Measurements from ENCODE around the gene RAD9A. TPM values are rescaled to one million over a fixed set of nuclear protein-coding genes. Genes with fewer than 3 reads are reported as not detected.
A peak's percentile ranks its signal among the peaks of the same experiment; 100 is the strongest.

Gene RAD9A
- total RNA-seq, 1 donor from 2014 or later: 22.6 TPM

DNA sequence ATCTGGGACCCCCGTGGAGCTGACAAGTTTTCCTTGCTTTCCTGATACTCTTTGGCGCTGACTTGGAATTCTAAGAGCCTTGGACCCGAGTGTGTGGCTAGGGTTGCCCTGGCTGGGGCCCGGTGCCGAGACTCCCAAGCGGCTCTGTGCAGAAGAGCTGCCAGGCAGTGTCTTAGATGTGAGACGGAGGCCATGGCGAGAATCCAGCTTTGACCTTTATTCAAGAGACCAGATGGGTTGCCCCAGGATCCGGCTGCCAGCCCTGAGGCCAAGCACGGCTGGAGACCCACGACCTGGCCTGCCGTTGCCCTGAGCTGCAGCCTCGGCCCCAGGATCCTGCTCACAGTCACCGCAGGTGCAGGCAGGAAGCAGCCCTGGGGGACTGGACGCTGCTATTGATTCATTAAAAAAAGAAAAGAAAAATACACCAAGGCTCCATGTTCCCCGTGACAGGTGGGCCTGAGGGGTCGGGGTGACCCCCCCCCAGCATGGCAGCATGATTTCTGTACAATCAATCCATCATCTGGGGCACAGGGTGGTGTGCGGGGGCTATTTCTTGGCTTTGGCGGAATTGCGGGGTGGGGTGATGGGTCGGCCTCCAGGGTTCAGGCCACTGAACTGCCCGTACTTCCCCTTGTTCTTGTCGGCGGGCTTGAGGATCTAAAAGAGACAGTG lies 6.3 kb downstream of the RAD9A start:
- no peak for DNase-seq (ENCODE audit: low spot score in 2 of 2)
- H3K4me1 ChIP-seq: peaks cover 15 to 19% of the 10 kb centered on the region in 2 donors
- intact Hi-C loops (cut with DNase I): no loop called here
- H3K4me3 ChIP-seq: no peak overlapping the region
- H3K27me3 ChIP-seq: no peaks in the 10 kb centered on the region
- no peak for TF ChIP-seq CTCF (IDR thresholded peaks at IDR 0.05)
- H3K27ac ChIP-seq: no peak overlapping the region
- H3K36me3 ChIP-seq: peaks cover 28 to 38% of the 10 kb centered on the region in 2 donors
- H3K9me3 ChIP-seq: no peaks in the 10 kb centered on the region

GRCh38 chr11:67398661-67399563 lies 7.1 kb downstream of the RAD9A start:
- H3K27ac ChIP-seq: no peak overlapping the region
- TF ChIP-seq CTCF (IDR thresholded peaks at IDR 0.05): no peak
- H3K27me3 ChIP-seq: no peaks in the 10 kb centered on the region
- DNase-seq (ENCODE audit: low spot score in 2 of 2): no peak
- peaks cover 15 to 19% of the 10 kb centered on the region in 2 donors for H3K4me1 ChIP-seq
- intact Hi-C loops (cut with DNase I): no loop called here
- no peak overlapping the region for H3K4me3 ChIP-seq
- no peaks in the 10 kb centered on the region for H3K9me3 ChIP-seq
- H3K36me3 ChIP-seq: peaks cover 28 to 38% of the 10 kb centered on the region in 2 donors

DNA sequence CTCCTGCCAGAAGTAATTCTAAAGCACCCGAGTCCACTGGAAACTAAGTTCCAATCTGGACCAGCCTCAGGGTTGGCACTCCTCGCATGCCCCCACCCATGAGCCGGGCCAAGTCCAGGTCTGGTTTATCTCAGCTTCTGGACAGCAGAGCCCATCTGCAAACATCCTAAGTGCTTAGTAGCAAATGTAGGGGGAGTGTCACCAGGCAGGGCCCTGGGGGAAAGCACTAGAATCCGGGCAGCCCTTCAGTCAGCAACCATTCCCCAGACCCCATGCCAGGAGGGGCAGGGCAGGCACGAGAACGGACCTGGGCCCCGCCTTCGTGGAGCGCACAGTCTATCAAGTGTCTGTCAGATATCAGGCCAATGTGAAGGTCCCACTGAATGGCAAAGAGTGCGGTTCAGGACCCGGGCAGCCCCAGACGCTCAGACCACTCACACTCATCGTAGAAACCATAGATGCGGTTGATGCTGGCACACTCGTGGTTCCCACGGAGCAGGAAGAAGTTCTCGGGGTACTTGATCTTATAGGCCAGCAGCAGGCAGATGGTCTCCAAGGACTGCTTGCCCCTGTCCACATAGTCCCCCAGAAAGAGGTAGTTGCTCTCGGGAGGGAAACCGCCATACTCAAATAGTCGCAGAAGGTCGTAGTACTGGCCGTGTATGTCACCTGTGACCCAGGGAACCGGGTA lies 8.6 kb downstream of the RAD9A start:
- H3K27me3 ChIP-seq: no peaks in the 10 kb centered on the region
- H3K27ac ChIP-seq: peak overlapping the region; percentile 90 to 94
- peaks cover 28 to 38% of the 10 kb centered on the region in 2 donors for H3K36me3 ChIP-seq
- peaks cover 15 to 19% of the 10 kb centered on the region in 2 donors for H3K4me1 ChIP-seq
- no peak for DNase-seq (ENCODE audit: low spot score in 2 of 2)
- H3K4me3 ChIP-seq: peak overlapping the region; percentile 88 to 99
- intact Hi-C loops (cut with DNase I): loop anchor here (5.0 kb wide), 1 partner anchor 82 kb away; the partner anchor contains the start of gene AIP
- no peaks in the 10 kb centered on the region for H3K9me3 ChIP-seq
- no peak for TF ChIP-seq CTCF (IDR thresholded peaks at IDR 0.05)

GRCh38 chr11:67400942-67401494 lies 9.2 kb downstream of the RAD9A start:
- intact Hi-C loops (cut with DNase I): loop anchor here (1.0 to 5.0 kb wide), 5 partner anchors 27 to 107 kb away; partner anchors contain the start of genes AIP, CDK2AP2, CORO1B and RPS6KB2

More at GRCh38 chr11:67400942-67401494, 9.2 kb downstream of the RAD9A start:
- peaks cover 28 to 35% of the 10 kb centered on the region in 2 donors for H3K36me3 ChIP-seq
- no peak for TF ChIP-seq CTCF (IDR thresholded peaks at IDR 0.05)
- H3K27ac ChIP-seq: peak overlapping the region; percentile 90 to 94
- no peaks in the 10 kb centered on the region for H3K9me3 ChIP-seq
- DNase-seq (ENCODE audit: low spot score in 2 of 2): no peak
- H3K27me3 ChIP-seq: no peaks in the 10 kb centered on the region
- peak overlapping the region; percentile 88 to 99 for H3K4me3 ChIP-seq
- peaks cover 15 to 19% of the 10 kb centered on the region in 2 donors for H3K4me1 ChIP-seq
